BE2C (cell line): ENCODE data around the gene CEMP1.

ENCODE experiments used
- DNase-seq: peaks from one replicate; pipeline ENCODE4 v3.0.0-alpha.2; 2020
- H3K27me3 ChIP-seq: fragments of 250-450 bp; sonication (Bioruptor Pico); 2 replicates; pipeline ENCODE4 v1.5.1; 2020; ENCODE audit warnings: mild to moderate bottlenecking
- H3K36me3 ChIP-seq: fragments of 250-450 bp; sonication (Bioruptor Pico); 2 replicates; pipeline ENCODE4 v1.5.1; 2020; ENCODE audit warnings: mild to moderate bottlenecking
- H3K4me1 ChIP-seq: fragments of 250-450 bp; sonication (Bioruptor Pico); 2 replicates; pipeline ENCODE4 v1.5.1; 2020
- H3K4me3 ChIP-seq: 2 replicates; pipeline ENCODE4 v1.5.1; 2011; ENCODE audit warnings: low read depth, low read length
- H3K9me3 ChIP-seq: fragments of 250-450 bp; sonication (Bioruptor Pico); 2 replicates; pipeline ENCODE4 v1.5.1; 2020
- CTCF ChIP-seq: IDR thresholded peaks from 2 replicates; pipeline ENCODE4 v1.5.1; 2012; ENCODE audit warnings: mild to moderate bottlenecking, low read depth, low read length

Gene CEMP1

DNA sequence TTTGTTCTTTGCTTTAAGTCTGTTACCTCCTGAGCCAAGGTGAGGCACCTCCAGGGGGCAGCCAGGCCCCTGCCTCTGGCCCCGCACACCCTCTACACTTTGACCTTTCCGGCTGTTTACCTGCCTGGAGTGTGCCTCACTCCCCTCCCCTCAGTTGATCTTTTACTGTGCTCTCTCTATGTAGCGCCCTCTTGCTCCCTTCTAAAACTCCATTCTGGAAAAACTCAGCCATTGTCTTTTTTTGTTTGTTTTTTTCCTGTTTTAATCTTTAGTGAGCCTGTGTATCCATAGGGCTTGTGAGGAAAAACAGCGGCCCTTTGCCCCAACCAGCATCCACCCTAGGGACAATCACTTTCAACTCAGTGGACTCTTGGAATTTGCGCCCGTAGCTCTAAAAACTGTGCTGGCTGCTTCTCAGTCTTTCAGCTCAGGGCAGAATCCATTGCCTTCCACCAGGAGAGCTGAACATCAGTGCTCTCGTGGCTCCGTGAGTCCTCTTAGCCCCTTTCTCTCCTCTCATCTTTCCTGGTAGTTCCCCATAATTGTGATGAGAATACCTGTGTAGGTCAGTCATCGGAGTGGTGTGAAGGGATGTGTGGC, 6.8 kb downstream of the CEMP1 start:
- peaks cover 41% of the 10 kb centered on the region for H3K36me3 ChIP-seq
- no peaks in the 10 kb centered on the region for H3K9me3 ChIP-seq
- TF ChIP-seq CTCF, result no peak
- H3K4me3 ChIP-seq, result no peak overlapping the region
- no peaks in the 10 kb centered on the region for H3K27me3 ChIP-seq
- H3K4me1 ChIP-seq, result peaks cover 1% of the 10 kb centered on the region; the same call in 1 of the 2 replicates
- DNase-seq, result no peak

- Histone ChIP-seq H3K4me1 (peaks cover 3% of the 10 kb centered on the region; the same call in 1 of the 2 replicates), H3K4me3 (no peak overlapping the region), H3K36me3 (peaks cover 39% of the 10 kb centered on the region), H3K9me3 (no peaks in the 10 kb centered on the region), H3K27me3 (no peaks in the 10 kb centered on the region)
- DNase-seq, result no peak
- no peak for TF ChIP-seq CTCF
Observed at GRCh38 chr16:2523801-2524231, 7.4 kb downstream of the CEMP1 start.

DNA sequence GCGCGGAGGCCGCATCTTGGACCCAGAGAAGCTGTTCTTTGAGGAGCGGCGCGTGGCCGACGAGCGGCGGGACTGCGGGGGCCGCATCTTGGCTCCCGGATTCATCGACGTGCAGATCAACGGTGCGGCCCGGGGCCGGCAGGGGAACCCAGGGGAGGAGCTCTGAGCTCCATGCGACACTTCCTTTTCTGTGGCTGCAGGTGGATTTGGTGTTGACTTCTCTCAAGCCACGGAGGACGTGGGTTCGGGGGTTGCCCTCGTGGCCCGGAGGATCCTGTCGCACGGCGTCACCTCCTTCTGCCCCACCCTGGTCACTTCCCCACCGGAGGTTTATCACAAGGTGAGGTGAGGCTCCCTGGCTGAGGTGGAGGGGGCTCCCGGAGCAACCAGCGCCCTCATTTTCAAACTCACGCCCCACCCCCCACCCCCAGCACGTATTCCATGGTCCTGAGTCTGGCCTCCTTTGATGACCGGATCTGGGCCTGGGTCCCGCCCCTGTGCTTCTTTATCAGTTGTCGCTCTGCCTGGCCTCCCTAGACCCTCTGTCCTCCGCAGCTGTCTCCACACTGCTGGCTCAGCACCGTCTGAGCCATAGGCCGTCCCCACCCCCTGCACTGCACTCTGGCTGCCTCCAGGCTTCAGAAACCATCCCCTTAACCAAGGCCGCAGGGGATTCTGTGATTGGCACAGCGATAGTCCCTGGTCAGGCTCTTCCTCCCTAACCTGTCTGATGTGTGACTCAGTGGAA, 10.2 kb downstream of the CEMP1 start:
- H3K4me3 ChIP-seq, result peak overlapping the region; percentile 73
- peaks cover 3% of the 10 kb centered on the region; the same call in 1 of the 2 replicates for H3K4me1 ChIP-seq
- TF ChIP-seq CTCF, result no peak
- no peak for DNase-seq
- H3K27me3 ChIP-seq, result no peaks in the 10 kb centered on the region
- H3K9me3 ChIP-seq, result no peaks in the 10 kb centered on the region
- peaks cover 32% of the 10 kb centered on the region for H3K36me3 ChIP-seq

- Histone ChIP-seq H3K4me1 (peaks cover 3% of the 10 kb centered on the region; the same call in 1 of the 2 replicates), H3K4me3 (peak within 1 kb of the TSS; percentile 73), H3K36me3 (peaks cover 32% of the 10 kb centered on the region), H3K9me3 (no peaks in the 10 kb centered on the region), H3K27me3 (no peaks in the 10 kb centered on the region)
- peak; percentile 95 for DNase-seq
- no peak for TF ChIP-seq CTCF
Observed at GRCh38 chr16:2520097-2520783, 11.0 kb downstream of the CEMP1 start, which contains the start of gene AMDHD2. Gene AMDHD2 (plus strand): TSS chr16:2520371. CDS start chr16:2520459, 88 bp downstream.

GRCh38 chr16:2519711-2520080, 11.5 kb downstream of the CEMP1 start:
- TF ChIP-seq CTCF, result no peak
- H3K36me3 ChIP-seq, result peaks cover 28% of the 10 kb centered on the region
- H3K4me1 ChIP-seq, result peaks cover 3% of the 10 kb centered on the region; the same call in 1 of the 2 replicates
- no peaks in the 10 kb centered on the region for H3K27me3 ChIP-seq
- H3K4me3 ChIP-seq, result peak overlapping the region; percentile 9; the same call in 1 of the 2 replicates
- no peak for DNase-seq
- H3K9me3 ChIP-seq, result no peaks in the 10 kb centered on the region
